T-helper 22 cell (primary cell): Measurements from ENCODE around the gene KLRB1.
"Not testable (repeated sequence)": the region's sequence is repeated elsewhere in the genome, so short reads cannot be mapped to it uniquely, and the experiment has no call there.

Experiments
- DNase-seq: peaks from one replicate; pipeline ENCODE4 v3.0.0-alpha.2; 2020; ENCODE audit warnings: low read depth

The KLRB1 gene

GRCh38 chr12:9607716-9608115, at the start of gene KLRB1:
KLRB1 (minus strand) TSS chr12:9607916; CDS start chr12:9607839, 77 bp downstream.
- no peak for DNase-seq

- DNase-seq = no peak
Observed at GRCh38 chr12:9651265-9651729, 43.6 kb upstream of the KLRB1 start.

GRCh38 chr12:9650151-9650576, 42.4 kb upstream of the KLRB1 start:
- DNase-seq = no peak

- no peak for DNase-seq
Observed at GRCh38 chr12:9649532-9649940, 41.8 kb upstream of the KLRB1 start.

- DNase-seq = no peak
Observed at GRCh38 chr12:9648701-9649531, 41.2 kb upstream of the KLRB1 start.

GRCh38 chr12:9647825-9648700, 40.3 kb upstream of the KLRB1 start:
- peak; percentile 87 for DNase-seq

GRCh38 chr12:9646794-9647781, 39.4 kb upstream of the KLRB1 start:
- DNase-seq = no peak

- DNase-seq = not testable (repeated sequence)
Observed at GRCh38 chr12:9644985-9645551, 37.4 kb upstream of the KLRB1 start.

GRCh38 chr12:9643266-9643660, 35.5 kb upstream of the KLRB1 start:
- DNase-seq = no peak

GRCh38 chr12:9642606-9643265, 35.0 kb upstream of the KLRB1 start:
- no peak for DNase-seq

GRCh38 chr12:9640024-9640423, 32.3 kb upstream of the KLRB1 start:
- no peak for DNase-seq

- DNase-seq = no peak
Observed at GRCh38 chr12:9636851-9637206, 29.1 kb upstream of the KLRB1 start.

GRCh38 chr12:9636150-9636850, 28.6 kb upstream of the KLRB1 start:
- no peak for DNase-seq

GRCh38 chr12:9634969-9635754, 27.4 kb upstream of the KLRB1 start:
- DNase-seq = no peak

- peak; percentile 45 for DNase-seq
Observed at GRCh38 chr12:9634177-9634803, 26.6 kb upstream of the KLRB1 start.

GRCh38 chr12:9632766-9633165, 25.1 kb upstream of the KLRB1 start:
- DNase-seq = no peak

- no peak for DNase-seq
Observed at GRCh38 chr12:9626821-9627220, 19.1 kb upstream of the KLRB1 start.

GRCh38 chr12:9626291-9626690, 18.6 kb upstream of the KLRB1 start:
- no peak for DNase-seq

- DNase-seq = no peak
Observed at GRCh38 chr12:9625019-9625418, 17.3 kb upstream of the KLRB1 start.
